ENCODE results near the gene NEUROG1.

The NEUROG1 gene

GRCh38 chr5:135546912-135547311, 11.1 kb upstream of the NEUROG1 start:
- Histone ChIP-seq H3K9me2 (ENCODE audit: low read depth, low read length) (no peaks in the 10 kb centered on the region), H2AFZ (ENCODE audit: low read length) (no peak overlapping the region), H3K9ac (ENCODE audit: low read length) (no peak overlapping the region), H3K4me1 (ENCODE audit: insufficient read depth, low read length, severe bottlenecking) (no peaks in the 10 kb centered on the region), H3K27me3 (ENCODE audit: insufficient read depth, low read length) (no peaks in the 10 kb centered on the region; the same call in 1 of the 2 replicates), H3F3A (ENCODE audit: insufficient read depth, low read length) (no peaks in the 10 kb centered on the region), H3K79me2 (ENCODE audit: insufficient read depth, low read length) (no peaks in the 10 kb centered on the region), H3K9me3 (ENCODE audit: low read length) (no peaks in the 10 kb centered on the region), H3K4me3 (ENCODE audit: low read depth, low read length, poor library complexity, severe bottlenecking) (no peak overlapping the region), H3K4me2 (ENCODE audit: low read length) (no peak overlapping the region), H3K36me3 (ENCODE audit: insufficient read depth, low read length) (no peaks in the 10 kb centered on the region), H4K20me1 (ENCODE audit: insufficient read depth, low read length) (no peaks in the 10 kb centered on the region), H3K27ac (ENCODE audit: low read depth, low read length, poor library complexity, severe bottlenecking) (no peak overlapping the region)
- TF ChIP-seq EZH2 (IDR thresholded peaks at IDR 0.05; ENCODE audit: borderline replicate concordance, low read length) (no peak), CTCF (IDR thresholded peaks at IDR 0.05; ENCODE audit: low read length) (no peak)

- Histone ChIP-seq H3K27ac (ENCODE audit: low read depth, low read length, poor library complexity, severe bottlenecking) (no peak overlapping the region), H3K4me3 (ENCODE audit: low read depth, low read length, poor library complexity, severe bottlenecking) (no peak overlapping the region), H3K9me3 (ENCODE audit: low read length) (no peaks in the 10 kb centered on the region), H3K9ac (ENCODE audit: low read length) (no peak overlapping the region), H3K4me1 (ENCODE audit: insufficient read depth, low read length, severe bottlenecking) (no peaks in the 10 kb centered on the region), H3K4me2 (ENCODE audit: low read length) (no peak overlapping the region), H3K79me2 (ENCODE audit: insufficient read depth, low read length) (no peaks in the 10 kb centered on the region), H2AFZ (ENCODE audit: low read length) (no peak overlapping the region), H3K27me3 (ENCODE audit: insufficient read depth, low read length) (no peaks in the 10 kb centered on the region; the same call in 1 of the 2 replicates), H3K36me3 (ENCODE audit: insufficient read depth, low read length) (no peaks in the 10 kb centered on the region), H3K9me2 (ENCODE audit: low read depth, low read length) (no peaks in the 10 kb centered on the region), H3F3A (ENCODE audit: insufficient read depth, low read length) (no peaks in the 10 kb centered on the region), H4K20me1 (ENCODE audit: insufficient read depth, low read length) (no peaks in the 10 kb centered on the region)
- TF ChIP-seq EZH2 (IDR thresholded peaks at IDR 0.05; ENCODE audit: borderline replicate concordance, low read length), result no peak
- no peak for TF ChIP-seq CTCF (IDR thresholded peaks at IDR 0.05; ENCODE audit: low read length)
Observed at GRCh38 chr5:135546101-135546500, 10.3 kb upstream of the NEUROG1 start.

- H3K4me2 ChIP-seq (ENCODE audit: low read length), result no peak overlapping the region
- H3K27ac ChIP-seq (ENCODE audit: low read depth, low read length, poor library complexity, severe bottlenecking), result no peak overlapping the region
- H3K9me3 ChIP-seq (ENCODE audit: low read length), result no peaks in the 10 kb centered on the region
- no peaks in the 10 kb centered on the region for H3F3A ChIP-seq (ENCODE audit: insufficient read depth, low read length)
- H3K36me3 ChIP-seq (ENCODE audit: insufficient read depth, low read length), result no peaks in the 10 kb centered on the region
- no peaks in the 10 kb centered on the region; the same call in 1 of the 2 replicates for H3K27me3 ChIP-seq (ENCODE audit: insufficient read depth, low read length)
- no peak overlapping the region for H3K9ac ChIP-seq (ENCODE audit: low read length)
- no peaks in the 10 kb centered on the region for H4K20me1 ChIP-seq (ENCODE audit: insufficient read depth, low read length)
- H3K9me2 ChIP-seq (ENCODE audit: low read depth, low read length), result no peaks in the 10 kb centered on the region
- TF ChIP-seq CTCF (IDR thresholded peaks at IDR 0.05; ENCODE audit: low read length) (no peak), EZH2 (IDR thresholded peaks at IDR 0.05; ENCODE audit: borderline replicate concordance, low read length) (no peak)
- no peaks in the 10 kb centered on the region for H3K79me2 ChIP-seq (ENCODE audit: insufficient read depth, low read length)
- H3K4me3 ChIP-seq (ENCODE audit: low read depth, low read length, poor library complexity, severe bottlenecking), result no peak overlapping the region
- H3K4me1 ChIP-seq (ENCODE audit: insufficient read depth, low read length, severe bottlenecking), result no peaks in the 10 kb centered on the region
- no peak overlapping the region for H2AFZ ChIP-seq (ENCODE audit: low read length)
Observed at GRCh38 chr5:135545099-135545498, 9.3 kb upstream of the NEUROG1 start.
